Stimulated activated CD4-positive, alpha-beta T cell treated with anti-CD3 and anti-CD28 coated beads, TNF-alpha, amount 100 ng/mL, for 24 hours (primary cell): ENCODE measurements around the gene MRPL58.
A peak's percentile ranks its signal among the peaks of the same experiment; 100 is the strongest.
"Not testable (repeated sequence)": the region's sequence is repeated elsewhere in the genome, so short reads cannot be mapped to it uniquely, and the experiment has no call there.

ENCODE experiments used
- DNase-seq, 3 experiments: peaks; one replicate each; pipeline ENCODE4 v3.0.0-alpha.2; 2020; ENCODE audit warnings: low read depth in 3 of 3

MRPL58 gene

GRCh38 chr17:75012346-75013091, at the start of gene MRPL58:
Gene MRPL58, plus strand, starts transcription at chr17:75012670. Its CDS starts 17 bp downstream, at chr17:75012687.
- peak; percentile 69 to 82 (median 72) for DNase-seq

- DNase-seq = no peak
Measured at GRCh38 chr17:74963656-74964055, 48.8 kb upstream of the MRPL58 start.

GRCh38 chr17:74964246-74964761, 48.2 kb upstream of the MRPL58 start:
- DNase-seq = no peak

GRCh38 chr17:74964988-74965622, 47.4 kb upstream of the MRPL58 start:
- no peak for DNase-seq

- DNase-seq = no peak
Measured at GRCh38 chr17:74968361-74968780, 44.1 kb upstream of the MRPL58 start.

GRCh38 chr17:74969501-74969900, 43.0 kb upstream of the MRPL58 start:
- not testable (repeated sequence) for DNase-seq

- no peak for DNase-seq
Measured at GRCh38 chr17:74970395-74970794, 42.1 kb upstream of the MRPL58 start.

GRCh38 chr17:74971069-74971841, 41.2 kb upstream of the MRPL58 start:
- no peak for DNase-seq

GRCh38 chr17:74971842-74972106, 40.7 kb upstream of the MRPL58 start:
- no peak for DNase-seq

- DNase-seq = peak; percentile 60 to 77 (median 60)
Measured at GRCh38 chr17:74972107-74972972, 40.1 kb upstream of the MRPL58 start, which contains the start of gene HID1. Gene HID1, minus strand, starts transcription at chr17:74972759. Its CDS starts 103 bp downstream, at chr17:74972656.

- DNase-seq = no peak
Measured at GRCh38 chr17:74972973-74973328, 39.5 kb upstream of the MRPL58 start.

GRCh38 chr17:74975943-74976342, 36.5 kb upstream of the MRPL58 start:
- no peak for DNase-seq

- no peak for DNase-seq
Measured at GRCh38 chr17:74977802-74978201, 34.7 kb upstream of the MRPL58 start.

- DNase-seq = no peak
Measured at GRCh38 chr17:74978240-74978639, 34.2 kb upstream of the MRPL58 start.

- no peak for DNase-seq
Measured at GRCh38 chr17:74979408-74980146, 32.9 kb upstream of the MRPL58 start.

- no peak for DNase-seq
Measured at GRCh38 chr17:74981318-74981978, 31.0 kb upstream of the MRPL58 start.

GRCh38 chr17:74981979-74982662, 30.3 kb upstream of the MRPL58 start:
- peak; percentile 55 to 77 (median 56) for DNase-seq

GRCh38 chr17:74982663-74983313, 29.7 kb upstream of the MRPL58 start:
- not testable (repeated sequence) for DNase-seq

GRCh38 chr17:74986206-74986576, 26.3 kb upstream of the MRPL58 start:
- DNase-seq = no peak
